ENCODE data around the gene MRTFA.

The MRTFA gene

DNA sequence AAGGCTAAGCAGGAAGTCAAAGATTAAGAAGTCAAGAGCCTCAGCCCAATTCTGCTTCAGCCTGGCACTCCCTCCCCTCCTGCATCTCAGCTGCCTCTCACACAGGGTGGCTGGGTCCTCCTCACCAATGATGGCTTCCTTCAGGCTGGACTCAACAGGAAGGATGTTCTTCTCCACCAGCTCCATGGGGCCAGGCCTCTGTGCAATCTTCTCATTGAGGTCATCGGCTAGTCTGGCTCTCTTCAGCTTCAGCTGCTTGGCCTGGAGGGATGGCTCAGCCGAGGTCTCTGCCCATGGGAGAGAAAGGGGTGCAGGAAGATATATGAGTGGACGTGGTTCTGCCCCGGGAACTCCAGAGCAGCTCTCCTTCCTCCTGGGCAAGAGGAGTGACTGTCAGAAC lies 207.0 kb downstream of the MRTFA start:
- Histone ChIP-seq H3K36me3 (ENCODE audit: control insufficient read depth, insufficient read depth, low read length) (peaks cover 4% of the 10 kb centered on the region), H3K4me3 (ENCODE audit: low read length) (no peak overlapping the region), H3K4me1 (ENCODE audit: control insufficient read depth, insufficient read depth, low read length) (peaks cover 5% of the 10 kb centered on the region), H3K9me3 (ENCODE audit: control insufficient read depth, low read length) (no peaks in the 10 kb centered on the region), H3K27me3 (ENCODE audit: control insufficient read depth, insufficient read depth, low read length) (no peaks in the 10 kb centered on the region), H3K9ac (ENCODE audit: low read length) (no peak overlapping the region)

DNA sequence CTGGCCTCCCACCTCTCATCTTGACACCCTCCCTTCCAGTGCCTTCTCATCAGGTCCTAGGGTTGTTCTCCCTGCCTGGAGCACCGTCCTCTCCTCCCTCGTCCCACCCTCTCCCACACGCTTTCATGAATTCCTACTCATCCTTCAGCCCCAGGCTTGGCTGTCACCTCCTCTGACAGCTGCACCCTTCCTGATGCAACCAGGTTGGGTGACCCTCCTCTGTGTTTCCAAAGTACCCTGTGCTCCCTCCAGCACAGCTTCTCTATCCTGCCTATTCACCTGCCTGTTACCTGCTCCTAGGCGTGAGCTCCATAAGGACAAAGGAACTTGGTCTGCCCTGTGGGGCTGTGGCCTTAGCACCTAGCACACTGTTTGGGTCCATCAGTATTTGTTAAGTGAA lies 207.7 kb downstream of the MRTFA start:
- no peak overlapping the region for H3K9ac ChIP-seq (ENCODE audit: low read length)
- no peak overlapping the region for H3K4me3 ChIP-seq (ENCODE audit: low read length)
- no peaks in the 10 kb centered on the region for H3K9me3 ChIP-seq (ENCODE audit: control insufficient read depth, low read length)
- H3K36me3 ChIP-seq (ENCODE audit: control insufficient read depth, insufficient read depth, low read length) = peaks cover 4% of the 10 kb centered on the region
- no peaks in the 10 kb centered on the region for H3K4me1 ChIP-seq (ENCODE audit: control insufficient read depth, insufficient read depth, low read length)
- no peaks in the 10 kb centered on the region for H3K27me3 ChIP-seq (ENCODE audit: control insufficient read depth, insufficient read depth, low read length)

DNA sequence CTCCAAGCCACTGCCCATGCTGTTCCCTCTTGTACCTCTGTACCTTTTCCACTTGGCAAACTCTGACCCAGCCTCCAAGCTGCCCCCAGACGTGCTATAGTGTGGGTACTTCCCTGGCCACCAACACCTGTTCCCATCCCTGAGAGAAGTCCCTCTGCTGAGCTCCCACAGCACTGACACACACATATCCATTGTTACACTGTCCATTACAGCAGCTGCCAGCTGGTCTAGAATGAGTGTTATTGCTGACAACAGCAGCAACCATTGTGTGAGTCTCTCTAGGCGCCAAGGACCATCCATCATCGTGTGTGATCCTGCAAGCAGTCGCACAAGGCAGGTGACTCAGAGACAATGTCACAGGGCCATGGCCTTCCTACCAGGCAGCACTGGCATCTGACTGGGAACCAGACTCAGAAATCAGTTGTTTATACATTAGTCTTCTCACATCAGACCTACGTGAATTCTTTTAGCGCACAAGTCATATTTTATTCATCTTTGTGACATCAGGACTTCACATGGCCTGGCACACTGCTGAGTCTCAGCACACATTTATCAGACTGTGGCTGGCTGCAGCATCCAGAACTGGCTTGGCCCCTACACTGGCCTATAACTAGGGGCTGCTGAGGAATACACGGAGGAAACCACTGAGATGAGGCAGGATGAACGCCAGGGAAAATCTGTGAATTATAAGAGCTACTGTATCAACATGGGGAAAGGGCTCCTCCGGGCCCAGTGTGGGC lies 209.8 kb downstream of the MRTFA start:
- Histone ChIP-seq H3K4me3 (ENCODE audit: low read length) (no peak overlapping the region), H3K36me3 (ENCODE audit: control insufficient read depth, insufficient read depth, low read length) (peaks cover 17% of the 10 kb centered on the region), H3K9ac (ENCODE audit: low read length) (no peak overlapping the region), H3K27me3 (ENCODE audit: control insufficient read depth, insufficient read depth, low read length) (no peaks in the 10 kb centered on the region), H3K9me3 (ENCODE audit: control insufficient read depth, low read length) (no peaks in the 10 kb centered on the region), H3K4me1 (ENCODE audit: control insufficient read depth, insufficient read depth, low read length) (no peaks in the 10 kb centered on the region)

DNA sequence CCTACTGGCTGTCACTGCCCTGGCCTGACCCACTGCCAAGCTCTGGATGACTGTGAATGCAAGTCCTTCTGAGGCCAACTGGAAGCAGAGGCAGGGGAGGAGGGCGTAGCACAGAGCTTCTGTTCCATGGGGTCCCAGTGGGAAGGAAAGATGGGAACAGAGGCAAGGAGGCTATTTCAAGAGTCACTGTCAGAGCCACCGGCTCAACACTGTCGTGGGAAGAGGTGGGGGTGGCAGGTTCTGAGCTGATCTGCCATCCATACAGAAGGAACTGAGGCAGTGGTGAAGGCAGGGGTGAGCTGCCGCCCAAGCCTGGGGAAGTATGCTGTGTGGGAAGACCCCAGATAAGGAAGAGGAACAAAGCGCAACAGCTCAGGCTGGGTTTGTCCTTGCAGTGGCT lies 211.4 kb downstream of the MRTFA start:
- no peaks in the 10 kb centered on the region for H3K9me3 ChIP-seq (ENCODE audit: control insufficient read depth, low read length)
- H3K4me3 ChIP-seq (ENCODE audit: low read length) = no peak overlapping the region
- H3K9ac ChIP-seq (ENCODE audit: low read length) = no peak overlapping the region
- H3K4me1 ChIP-seq (ENCODE audit: control insufficient read depth, insufficient read depth, low read length) = no peaks in the 10 kb centered on the region
- no peaks in the 10 kb centered on the region for H3K27me3 ChIP-seq (ENCODE audit: control insufficient read depth, insufficient read depth, low read length)
- peaks cover 18% of the 10 kb centered on the region for H3K36me3 ChIP-seq (ENCODE audit: control insufficient read depth, insufficient read depth, low read length)

DNA sequence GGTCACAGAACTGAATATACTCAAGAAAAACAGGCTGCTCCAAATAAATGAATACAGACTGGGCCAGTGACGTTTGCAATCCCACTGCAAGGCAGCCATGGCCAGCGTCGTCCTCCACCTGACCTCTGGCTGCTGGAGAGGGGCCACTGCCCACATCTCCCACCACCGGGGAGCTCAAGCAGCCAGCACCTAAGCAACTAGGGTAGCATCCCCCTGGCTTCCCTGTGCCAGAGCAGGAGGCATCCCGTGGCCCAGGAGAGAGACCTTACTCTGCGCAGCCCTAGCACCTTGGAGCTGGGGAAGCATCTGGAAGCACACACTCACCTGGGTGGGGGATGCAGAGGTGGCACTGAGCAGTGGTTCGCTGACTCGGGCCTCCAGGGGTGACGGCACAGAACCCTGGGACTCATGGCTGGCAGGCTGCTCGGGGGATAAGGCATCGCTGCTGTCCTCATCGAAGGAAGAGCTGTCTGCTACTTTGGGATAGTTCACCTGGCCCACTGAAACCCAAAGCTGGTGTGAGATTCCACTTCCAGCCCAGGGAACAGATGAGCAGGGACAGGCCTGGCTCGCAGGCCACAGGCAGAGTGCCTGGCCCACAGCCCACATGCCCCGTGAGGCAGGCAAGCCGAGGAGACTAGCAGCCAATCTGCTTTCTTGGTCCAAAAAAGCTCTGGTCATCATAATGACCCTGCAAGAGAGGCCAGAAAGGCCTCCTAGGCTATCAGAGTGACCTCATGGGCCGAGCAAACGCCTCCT lies 212.5 kb downstream of the MRTFA start:
- Histone ChIP-seq H3K9me3 (ENCODE audit: control insufficient read depth, low read length) (no peaks in the 10 kb centered on the region), H3K9ac (ENCODE audit: low read length) (no peak overlapping the region), H3K4me1 (ENCODE audit: control insufficient read depth, insufficient read depth, low read length) (no peaks in the 10 kb centered on the region), H3K27me3 (ENCODE audit: control insufficient read depth, insufficient read depth, low read length) (no peaks in the 10 kb centered on the region), H3K36me3 (ENCODE audit: control insufficient read depth, insufficient read depth, low read length) (peaks cover 29% of the 10 kb centered on the region), H3K4me3 (ENCODE audit: low read length) (no peak overlapping the region)

DNA sequence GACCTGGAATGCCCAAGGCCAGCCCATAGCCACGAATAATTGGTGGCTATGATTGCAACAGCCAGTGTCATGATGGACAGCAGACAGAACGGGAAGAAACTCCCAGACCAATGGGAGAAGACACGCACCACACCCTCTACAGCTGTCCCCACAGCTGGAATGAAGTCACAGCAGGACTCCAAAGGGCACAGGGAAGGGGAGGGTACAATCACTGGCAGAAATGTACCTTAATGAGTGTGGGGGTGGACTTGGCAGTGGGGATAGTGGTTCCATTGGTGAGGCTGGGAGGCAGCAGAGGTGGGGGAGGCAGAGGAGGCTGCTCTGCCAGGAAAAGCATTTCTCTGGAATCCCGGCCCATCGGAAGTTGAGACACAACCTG lies 213.2 kb downstream of the MRTFA start:
- Histone ChIP-seq H3K4me1 (ENCODE audit: control insufficient read depth, insufficient read depth, low read length) (no peaks in the 10 kb centered on the region), H3K9me3 (ENCODE audit: control insufficient read depth, low read length) (no peaks in the 10 kb centered on the region), H3K9ac (ENCODE audit: low read length) (no peak overlapping the region), H3K4me3 (ENCODE audit: low read length) (no peak overlapping the region), H3K27me3 (ENCODE audit: control insufficient read depth, insufficient read depth, low read length) (no peaks in the 10 kb centered on the region), H3K36me3 (ENCODE audit: control insufficient read depth, insufficient read depth, low read length) (peaks cover 29% of the 10 kb centered on the region)

DNA sequence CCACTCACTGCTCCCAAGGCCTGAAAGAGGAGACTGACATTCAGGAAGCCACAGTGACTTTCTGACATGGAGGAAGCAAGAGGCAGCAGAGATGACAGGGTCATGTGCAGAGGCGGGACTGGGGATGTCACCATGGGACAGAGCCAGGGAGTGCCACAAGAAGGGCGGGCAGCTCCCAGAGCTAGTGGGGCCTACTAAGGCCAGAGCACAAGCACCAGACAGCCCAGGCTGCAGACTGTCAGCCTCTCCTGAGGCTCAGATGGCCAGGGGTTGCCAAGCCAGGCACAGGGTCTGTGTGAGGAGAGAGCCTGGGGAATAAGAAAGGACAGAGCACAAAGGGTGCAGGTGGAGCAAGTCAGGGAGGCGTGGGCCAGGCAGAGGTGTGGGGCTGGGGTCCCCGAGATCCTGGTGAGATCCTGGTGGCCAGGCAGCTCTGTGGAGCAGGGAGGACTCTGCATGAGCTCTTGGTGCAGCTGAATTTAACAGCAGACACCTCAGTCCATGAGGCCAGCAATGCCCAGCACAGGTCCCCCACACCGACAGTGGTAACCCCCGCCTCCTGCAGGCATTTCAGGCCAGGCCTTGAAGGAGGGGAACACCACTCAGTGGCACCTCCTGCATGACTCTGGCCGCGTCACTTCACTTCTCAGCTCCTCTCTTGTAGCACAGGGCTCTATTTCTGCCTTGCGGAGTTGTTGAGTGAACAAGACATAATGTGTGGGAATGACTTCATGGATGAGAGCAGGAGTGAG lies 213.8 kb downstream of the MRTFA start:
- H3K27me3 ChIP-seq (ENCODE audit: control insufficient read depth, insufficient read depth, low read length) = no peaks in the 10 kb centered on the region
- H3K4me1 ChIP-seq (ENCODE audit: control insufficient read depth, insufficient read depth, low read length) = no peaks in the 10 kb centered on the region
- H3K4me3 ChIP-seq (ENCODE audit: low read length) = no peak overlapping the region
- no peaks in the 10 kb centered on the region for H3K9me3 ChIP-seq (ENCODE audit: control insufficient read depth, low read length)
- H3K9ac ChIP-seq (ENCODE audit: low read length) = no peak overlapping the region
- H3K36me3 ChIP-seq (ENCODE audit: control insufficient read depth, insufficient read depth, low read length) = peaks cover 35% of the 10 kb centered on the region

DNA sequence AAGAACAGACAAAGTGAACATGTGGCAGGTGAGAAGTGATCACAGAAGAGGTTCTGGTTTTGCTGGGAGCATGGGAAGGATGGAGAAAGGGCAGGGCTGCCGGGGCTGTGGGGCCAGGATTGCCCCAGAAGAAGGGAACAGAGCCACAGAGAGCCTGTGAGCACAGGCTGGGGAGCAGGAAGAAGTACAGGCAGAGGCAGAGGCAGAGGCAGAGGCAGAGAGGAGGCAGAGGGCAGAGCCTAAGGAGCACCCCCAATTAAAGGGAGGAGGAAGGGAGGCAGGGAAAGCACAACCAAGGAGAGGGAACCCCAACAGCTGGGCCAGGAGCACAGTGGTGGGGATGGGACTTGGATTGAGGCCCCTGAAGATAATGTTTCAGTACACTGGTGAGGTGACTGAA lies 214.6 kb downstream of the MRTFA start:
- no peaks in the 10 kb centered on the region for H3K27me3 ChIP-seq (ENCODE audit: control insufficient read depth, insufficient read depth, low read length)
- H3K4me3 ChIP-seq (ENCODE audit: low read length) = no peak overlapping the region
- H3K4me1 ChIP-seq (ENCODE audit: control insufficient read depth, insufficient read depth, low read length) = no peaks in the 10 kb centered on the region
- H3K36me3 ChIP-seq (ENCODE audit: control insufficient read depth, insufficient read depth, low read length) = peaks cover 37% of the 10 kb centered on the region
- no peaks in the 10 kb centered on the region for H3K9me3 ChIP-seq (ENCODE audit: control insufficient read depth, low read length)
- no peak overlapping the region for H3K9ac ChIP-seq (ENCODE audit: low read length)

DNA sequence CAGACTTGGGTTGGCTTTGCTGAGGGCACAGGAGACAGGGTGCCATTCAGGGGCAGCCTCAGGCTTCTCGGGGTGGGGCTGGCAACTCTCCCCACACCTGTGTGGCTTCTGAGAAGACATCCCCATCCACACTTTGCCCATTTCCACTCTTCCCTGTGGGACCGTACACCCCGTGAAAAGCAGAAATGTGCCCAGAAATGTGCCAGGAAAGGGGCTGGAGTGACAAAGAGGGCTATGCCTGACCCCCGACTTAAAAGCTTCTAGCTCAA lies 215.5 kb downstream of the MRTFA start:
- H3K4me3 ChIP-seq (ENCODE audit: low read length) = no peak overlapping the region
- no peak overlapping the region for H3K9ac ChIP-seq (ENCODE audit: low read length)
- no peaks in the 10 kb centered on the region for H3K9me3 ChIP-seq (ENCODE audit: control insufficient read depth, low read length)
- H3K27me3 ChIP-seq (ENCODE audit: control insufficient read depth, insufficient read depth, low read length) = no peaks in the 10 kb centered on the region
- peaks cover 46% of the 10 kb centered on the region for H3K36me3 ChIP-seq (ENCODE audit: control insufficient read depth, insufficient read depth, low read length)
- H3K4me1 ChIP-seq (ENCODE audit: control insufficient read depth, insufficient read depth, low read length) = peaks cover 5% of the 10 kb centered on the region

DNA sequence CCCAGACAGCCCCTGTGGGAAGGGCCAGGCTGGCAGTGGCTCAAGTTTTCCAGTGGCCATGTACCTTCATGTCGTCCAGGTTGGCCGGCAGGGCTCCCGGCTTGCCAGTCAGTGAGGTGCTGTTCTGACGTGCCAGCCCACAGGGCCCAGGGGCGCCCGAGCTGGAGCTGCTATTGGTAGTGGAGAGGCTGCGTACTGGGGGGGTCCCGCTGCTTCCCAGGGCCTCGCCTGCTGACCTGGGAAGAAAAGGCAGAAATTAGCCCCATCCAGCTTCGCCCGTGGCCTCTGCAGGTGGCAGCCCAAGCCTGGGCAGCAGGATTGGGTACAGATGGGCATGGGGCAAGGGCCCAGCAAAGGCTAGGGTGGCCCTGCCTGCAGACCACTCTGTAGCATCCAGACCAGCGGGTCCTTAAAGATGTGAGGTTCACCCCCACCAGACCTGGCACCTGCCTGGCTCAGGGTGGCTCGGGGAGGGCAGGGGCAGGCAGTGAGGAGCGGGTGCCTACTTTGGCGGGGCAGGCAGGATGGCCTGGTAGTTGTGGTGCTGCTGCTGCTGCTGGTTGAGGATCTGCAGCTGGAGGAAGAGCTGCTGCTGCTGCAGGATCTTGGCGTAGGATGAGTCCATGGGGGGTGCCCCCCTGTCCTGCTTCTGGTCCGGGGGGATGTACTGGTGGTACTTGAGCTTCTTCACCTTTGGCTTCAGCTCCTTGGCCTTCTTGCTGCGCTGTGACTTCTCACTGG lies 216.0 kb downstream of the MRTFA start:
- Histone ChIP-seq H3K4me1 (ENCODE audit: control insufficient read depth, insufficient read depth, low read length) (peaks cover 10% of the 10 kb centered on the region), H3K4me3 (ENCODE audit: low read length) (no peak overlapping the region), H3K27me3 (ENCODE audit: control insufficient read depth, insufficient read depth, low read length) (no peaks in the 10 kb centered on the region), H3K9me3 (ENCODE audit: control insufficient read depth, low read length) (no peaks in the 10 kb centered on the region), H3K9ac (ENCODE audit: low read length) (no peak overlapping the region), H3K36me3 (ENCODE audit: control insufficient read depth, insufficient read depth, low read length) (peaks cover 50% of the 10 kb centered on the region)

DNA sequence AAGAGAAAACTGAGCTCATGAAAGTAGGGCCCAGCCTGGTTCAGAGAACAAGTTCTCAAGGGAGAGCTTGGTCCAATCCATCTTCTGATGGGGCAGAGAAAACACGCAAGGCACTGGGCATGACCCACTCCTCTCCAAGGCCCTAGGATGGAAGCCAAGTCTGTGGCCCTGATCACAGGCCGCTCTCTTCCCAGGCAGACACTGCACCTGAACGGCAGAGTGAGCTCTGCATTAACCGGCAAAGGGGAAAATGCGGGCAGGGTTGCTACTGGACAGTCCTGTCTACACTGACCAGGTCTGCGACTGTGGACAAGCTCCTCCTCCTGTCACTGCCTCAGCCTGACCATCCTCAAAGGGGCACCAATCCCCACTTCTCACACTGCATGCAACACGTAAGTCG lies 216.8 kb downstream of the MRTFA start:
- peaks cover 50% of the 10 kb centered on the region for H3K36me3 ChIP-seq (ENCODE audit: control insufficient read depth, insufficient read depth, low read length)
- H3K9me3 ChIP-seq (ENCODE audit: control insufficient read depth, low read length) = no peaks in the 10 kb centered on the region
- H3K4me3 ChIP-seq (ENCODE audit: low read length) = no peak overlapping the region
- no peak overlapping the region for H3K9ac ChIP-seq (ENCODE audit: low read length)
- H3K27me3 ChIP-seq (ENCODE audit: control insufficient read depth, insufficient read depth, low read length) = no peaks in the 10 kb centered on the region
- peaks cover 15% of the 10 kb centered on the region for H3K4me1 ChIP-seq (ENCODE audit: control insufficient read depth, insufficient read depth, low read length)

Measured in mucosa of stomach (tissue), 1 donor.